C4-2B (cell line): Measurements from ENCODE around the gene RBFOX2.

ENCODE experiments used
- H3K27ac ChIP-seq: fragments of 450-650 bp; 2 replicates; pipeline ENCODE4 v1.5.1; 2017
- ZFX ChIP-seq: fragments of 450-650 bp; IDR thresholded peaks from 2 replicates; pipeline ENCODE4 v1.6.1; 2017
- TF ChIP-seq, protein P1 (sequence below): fragments of 450-650 bp; conservative IDR thresholded peaks from 2 replicates; pipeline ENCODE4 v1.5.1; 2017; ENCODE audit warnings: mild to moderate bottlenecking

RBFOX2 gene

DNA sequence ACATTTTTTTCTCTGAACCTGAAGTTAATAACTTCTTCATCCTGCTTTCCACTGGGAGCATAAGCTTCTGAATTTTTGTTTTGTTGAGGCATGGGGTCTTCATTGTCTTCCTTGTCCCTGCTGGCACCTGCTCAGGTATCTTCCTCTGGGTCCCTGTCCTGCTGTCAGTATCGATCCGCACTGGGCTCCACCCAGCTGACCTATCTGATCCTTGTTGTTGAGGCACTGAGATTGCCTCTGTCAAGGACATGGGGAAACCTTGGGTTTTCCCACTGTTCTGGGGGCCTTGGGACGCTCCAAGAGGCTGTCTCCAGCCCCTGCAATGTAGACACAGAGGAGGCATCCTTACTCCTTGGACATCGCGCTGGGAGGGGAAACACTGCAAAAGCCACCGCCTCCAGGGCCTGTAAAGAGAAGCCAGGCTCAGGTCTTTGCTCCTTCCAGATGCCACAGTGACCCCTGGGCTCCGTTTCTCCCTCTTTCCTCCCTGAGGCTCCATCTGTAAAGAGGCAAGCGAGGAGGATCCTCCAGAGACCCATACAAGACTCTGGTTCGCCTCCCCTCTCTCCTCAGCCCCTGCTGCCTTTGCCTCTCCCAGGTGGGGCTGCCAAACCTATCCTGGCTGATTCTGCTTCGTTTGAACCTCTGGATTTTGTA lies 8.6 kb upstream of the RBFOX2 start:
- no peak overlapping the region for H3K27ac ChIP-seq
- TF ChIP-seq ZFX: no peak

DNA sequence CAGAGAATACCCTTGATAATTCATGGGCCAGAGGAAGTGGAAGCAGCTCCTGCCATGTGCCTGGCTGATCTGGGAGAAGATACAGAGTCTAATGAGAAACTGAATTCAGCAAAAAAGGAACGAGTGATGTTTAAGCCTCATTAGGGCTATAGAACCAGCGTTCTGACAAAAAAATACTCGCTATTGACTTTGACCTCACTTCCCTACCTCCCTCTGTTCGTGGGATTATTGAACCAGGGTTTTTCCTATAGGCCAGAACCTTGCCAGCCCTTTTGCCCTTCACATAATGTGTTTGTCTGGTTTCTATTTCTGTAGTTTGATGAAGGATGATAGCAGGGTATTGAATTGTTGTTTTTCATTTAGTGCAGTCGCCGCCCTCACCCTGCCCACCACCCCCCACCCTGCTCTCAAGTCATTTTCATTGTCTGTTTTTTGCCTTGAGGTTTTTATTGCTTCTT lies 7.6 kb upstream of the RBFOX2 start:
- no peak overlapping the region for H3K27ac ChIP-seq
- no peak for TF ChIP-seq ZFX
- TF ChIP-seq, protein P1, sequence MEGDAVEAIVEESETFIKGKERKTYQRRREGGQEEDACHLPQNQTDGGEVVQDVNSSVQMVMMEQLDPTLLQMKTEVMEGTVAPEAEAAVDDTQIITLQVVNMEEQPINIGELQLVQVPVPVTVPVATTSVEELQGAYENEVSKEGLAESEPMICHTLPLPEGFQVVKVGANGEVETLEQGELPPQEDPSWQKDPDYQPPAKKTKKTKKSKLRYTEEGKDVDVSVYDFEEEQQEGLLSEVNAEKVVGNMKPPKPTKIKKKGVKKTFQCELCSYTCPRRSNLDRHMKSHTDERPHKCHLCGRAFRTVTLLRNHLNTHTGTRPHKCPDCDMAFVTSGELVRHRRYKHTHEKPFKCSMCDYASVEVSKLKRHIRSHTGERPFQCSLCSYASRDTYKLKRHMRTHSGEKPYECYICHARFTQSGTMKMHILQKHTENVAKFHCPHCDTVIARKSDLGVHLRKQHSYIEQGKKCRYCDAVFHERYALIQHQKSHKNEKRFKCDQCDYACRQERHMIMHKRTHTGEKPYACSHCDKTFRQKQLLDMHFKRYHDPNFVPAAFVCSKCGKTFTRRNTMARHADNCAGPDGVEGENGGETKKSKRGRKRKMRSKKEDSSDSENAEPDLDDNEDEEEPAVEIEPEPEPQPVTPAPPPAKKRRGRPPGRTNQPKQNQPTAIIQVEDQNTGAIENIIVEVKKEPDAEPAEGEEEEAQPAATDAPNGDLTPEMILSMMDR: no peak

DNA sequence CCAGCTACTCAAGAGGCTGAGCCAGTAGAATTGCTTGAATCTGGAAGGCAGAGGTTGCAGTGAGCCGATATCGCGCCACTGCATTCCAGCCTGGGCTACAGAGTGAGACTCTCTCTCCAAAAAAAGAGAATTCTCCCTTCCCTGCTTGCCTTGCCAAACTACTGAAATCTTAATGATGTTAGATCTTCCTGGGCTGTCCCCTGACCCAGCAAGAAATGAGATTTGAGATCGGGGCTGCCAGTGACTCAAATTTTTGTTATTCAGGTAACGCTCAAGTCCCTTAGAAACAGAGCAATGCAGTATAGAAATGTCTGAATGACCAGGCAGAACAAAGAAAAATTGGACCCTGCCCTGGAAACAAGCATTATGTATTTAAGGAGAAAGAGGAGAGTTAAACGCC lies 4.0 kb upstream of the RBFOX2 start:
- no peak overlapping the region for H3K27ac ChIP-seq
- no peak for TF ChIP-seq ZFX
- TF ChIP-seq, protein P1: no peak

DNA sequence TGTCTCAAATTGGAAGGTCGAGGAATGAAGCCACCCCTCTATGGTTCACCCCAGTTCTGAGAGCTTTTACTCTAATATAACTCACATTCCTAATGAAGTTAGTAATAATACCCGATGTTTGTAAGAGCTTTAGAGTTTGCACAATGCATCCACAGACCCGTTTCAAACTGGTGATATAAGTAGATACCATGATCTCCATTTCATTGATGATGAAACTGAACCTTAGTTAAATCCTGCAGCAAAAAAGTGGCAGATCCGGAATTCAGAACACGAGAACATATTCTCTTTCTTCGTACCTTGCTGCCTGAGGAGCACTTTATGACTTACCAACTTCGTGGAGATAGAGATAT lies 757 bp upstream of the RBFOX2 start:
- H3K27ac ChIP-seq: peak overlapping the region; percentile 91

DNA sequence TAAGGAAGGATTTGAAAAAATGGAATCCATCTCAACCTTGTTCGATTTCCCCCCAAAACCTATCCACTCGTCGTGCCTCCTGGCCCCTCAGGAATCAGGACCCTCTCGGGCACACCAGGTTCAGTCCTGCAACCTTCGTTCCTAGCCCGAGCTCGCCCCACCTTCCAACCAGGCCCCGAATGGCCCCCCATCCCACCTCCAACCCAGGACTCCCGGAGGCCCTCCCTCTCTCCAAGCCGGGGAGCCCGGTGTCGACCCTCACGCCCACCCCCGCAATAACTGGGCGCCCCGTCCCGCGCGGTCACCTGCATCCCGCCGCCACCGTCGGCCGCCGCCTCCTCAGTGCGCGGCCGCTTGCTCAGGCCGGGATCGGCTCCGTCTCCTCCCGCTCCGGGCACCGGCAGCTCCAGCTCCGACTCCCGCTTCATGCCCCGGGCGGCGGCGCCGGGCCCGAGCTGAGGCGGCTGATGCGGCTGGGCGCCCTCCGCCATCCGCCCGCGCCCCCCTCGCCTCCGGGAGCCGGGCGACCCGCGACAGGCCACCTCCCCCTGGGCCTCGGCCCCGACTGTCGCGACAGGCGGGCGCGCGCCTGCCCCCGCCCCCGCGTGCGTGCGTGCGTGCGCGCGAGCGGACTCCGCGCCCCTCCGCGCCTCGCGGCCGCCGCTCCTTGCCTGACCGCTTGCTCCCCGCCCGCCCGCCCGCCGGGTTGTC lies 534 bp downstream of the RBFOX2 start:
- TF ChIP-seq, protein P1: no peak
- peak; percentile 66 for TF ChIP-seq ZFX
- peak overlapping the region; percentile 91 for H3K27ac ChIP-seq

More for the DNA sequence above, 757 bp upstream of the RBFOX2 start:
- TF ChIP-seq, protein P1: no peak
- no peak for TF ChIP-seq ZFX

DNA sequence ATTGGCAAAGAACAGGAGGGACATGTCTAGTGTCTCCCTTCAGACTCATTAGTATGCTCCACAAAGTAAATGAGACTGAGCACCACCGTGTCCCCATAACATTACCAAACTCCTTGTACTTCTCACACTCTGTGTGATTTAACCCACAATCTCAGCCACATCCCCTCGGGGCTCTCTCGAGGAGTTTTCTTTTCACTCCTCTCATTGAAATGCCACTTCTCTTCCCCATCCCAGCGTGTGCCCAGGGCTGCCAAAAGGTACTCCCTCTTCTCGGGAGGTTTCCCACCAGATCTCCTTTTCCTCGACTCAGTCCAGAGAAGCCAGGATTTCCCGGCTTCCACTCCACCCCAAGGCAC lies 1.1 kb downstream of the RBFOX2 start:
- H3K27ac ChIP-seq: peak overlapping the region; percentile 91
- TF ChIP-seq ZFX: no peak
- TF ChIP-seq, protein P1: no peak

DNA sequence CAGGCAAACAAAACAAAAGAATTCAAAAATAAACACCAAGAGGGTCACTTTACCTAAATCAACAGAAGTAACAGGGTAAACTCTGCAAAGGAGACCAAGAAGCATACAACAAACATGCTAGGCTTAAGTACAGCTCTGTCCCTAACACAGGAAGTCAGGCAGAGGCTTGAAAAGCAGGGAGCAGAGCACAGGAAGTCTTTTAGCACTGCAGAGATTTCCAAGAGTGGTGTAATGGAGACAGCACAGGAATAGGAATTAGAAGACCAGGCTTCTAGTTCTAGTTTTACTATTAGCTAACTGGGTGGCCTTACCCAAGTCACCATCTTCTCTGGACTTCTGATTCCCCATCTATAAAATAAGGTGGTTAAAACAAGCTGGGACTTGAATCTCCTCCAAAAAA lies 1.9 kb downstream of the RBFOX2 start:
- TF ChIP-seq, protein P1: no peak
- TF ChIP-seq ZFX: no peak

DNA sequence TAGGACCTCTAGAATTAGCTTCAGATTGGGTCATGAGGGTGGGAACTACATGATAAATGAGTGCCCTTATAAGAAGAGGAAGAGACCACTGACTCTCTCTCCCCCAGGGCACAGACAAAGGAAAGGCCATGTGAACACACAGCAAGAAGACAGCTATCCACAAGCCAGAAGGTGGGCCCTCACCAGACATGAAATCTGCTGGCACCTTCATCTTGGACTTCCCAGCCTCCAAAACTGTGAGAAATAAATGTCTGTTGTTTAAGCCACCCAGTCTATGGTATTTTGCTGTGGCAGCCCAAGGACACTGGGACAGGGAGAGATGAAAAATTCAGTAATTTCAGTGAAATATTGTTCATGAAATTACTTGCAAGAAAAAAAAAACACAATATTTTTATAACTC lies 5.9 kb downstream of the RBFOX2 start:
- no peak overlapping the region for H3K27ac ChIP-seq
- TF ChIP-seq, protein P1: no peak
- no peak for TF ChIP-seq ZFX

More for the DNA sequence above, 1.9 kb downstream of the RBFOX2 start:
- H3K27ac ChIP-seq: no peak overlapping the region
